MM.1S (cell line): ENCODE data around the gene FMR1.

Source experiments
- EZH2 ChIP-seq: fragments of 300-600 bp; sonication (generic); optimal IDR thresholded peaks from 2 replicates; pipeline ENCODE3; 2017; ENCODE audit warnings: low read depth, mild to moderate bottlenecking, antibody characterized with exemption, low read length, mixed read lengths
- EZH2phosphoT487 ChIP-seq: fragments of 300-600 bp; sonication (generic); IDR thresholded peaks from 2 replicates; pipeline ENCODE4 v1.6.1; 2018; ENCODE audit warnings: antibody characterized with exemption, low read length

- no peak for TF ChIP-seq EZH2
- no peak for TF ChIP-seq EZH2phosphoT487
These were observed 10.1 kb upstream of the FMR1 start for GRCh38 chrX:147901461-147902126.
